ENCODE results near the gene PTGER2. TPM values are rescaled to one million over a fixed set of nuclear protein-coding genes. Genes with fewer than 3 reads are reported as not detected.

The PTGER2 gene
- total RNA-seq, 4 donors from 2014 or later = 0.56 to 5.0 (median 1.5) TPM

GRCh38 chr14:52318826-52319645, 4.9 kb downstream of the PTGER2 start:
- 69 to 81% methylated on average over 5 of the region's 5 CpGs for WGBS, 2 donors
- Histone ChIP-seq H3K4me3 (replicated peaks in 1 of 3) (no peak overlapping the region), H3K27me3 (peaks cover 2% of the 10 kb centered on the region), H3K9me3 (no peaks in the 10 kb centered on the region), H3K36me3 (no peaks in the 10 kb centered on the region), H3K4me1 (peaks cover 4 to 12% of the 10 kb centered on the region in 2 donors), H3K27ac (no peak overlapping the region)
- intact Hi-C loops (cut with DNase I) = no loop called here
- no peak for DNase-seq
- no peak for TF ChIP-seq POLR2A (IDR thresholded peaks at IDR 0.05)
- TF ChIP-seq, protein P1, sequence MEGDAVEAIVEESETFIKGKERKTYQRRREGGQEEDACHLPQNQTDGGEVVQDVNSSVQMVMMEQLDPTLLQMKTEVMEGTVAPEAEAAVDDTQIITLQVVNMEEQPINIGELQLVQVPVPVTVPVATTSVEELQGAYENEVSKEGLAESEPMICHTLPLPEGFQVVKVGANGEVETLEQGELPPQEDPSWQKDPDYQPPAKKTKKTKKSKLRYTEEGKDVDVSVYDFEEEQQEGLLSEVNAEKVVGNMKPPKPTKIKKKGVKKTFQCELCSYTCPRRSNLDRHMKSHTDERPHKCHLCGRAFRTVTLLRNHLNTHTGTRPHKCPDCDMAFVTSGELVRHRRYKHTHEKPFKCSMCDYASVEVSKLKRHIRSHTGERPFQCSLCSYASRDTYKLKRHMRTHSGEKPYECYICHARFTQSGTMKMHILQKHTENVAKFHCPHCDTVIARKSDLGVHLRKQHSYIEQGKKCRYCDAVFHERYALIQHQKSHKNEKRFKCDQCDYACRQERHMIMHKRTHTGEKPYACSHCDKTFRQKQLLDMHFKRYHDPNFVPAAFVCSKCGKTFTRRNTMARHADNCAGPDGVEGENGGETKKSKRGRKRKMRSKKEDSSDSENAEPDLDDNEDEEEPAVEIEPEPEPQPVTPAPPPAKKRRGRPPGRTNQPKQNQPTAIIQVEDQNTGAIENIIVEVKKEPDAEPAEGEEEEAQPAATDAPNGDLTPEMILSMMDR (IDR thresholded peaks at IDR 0.05) = no peak

GRCh38 chr14:52319919-52320318, 5.8 kb downstream of the PTGER2 start:
- WGBS, 2 donors = 89 to 92% methylated on average over 3 of the region's 3 CpGs
- no peak for TF ChIP-seq POLR2A (IDR thresholded peaks at IDR 0.05)
- TF ChIP-seq, protein P1 (IDR thresholded peaks at IDR 0.05) = no peak
- intact Hi-C loops (cut with DNase I) = no loop called here
- Histone ChIP-seq H3K4me3 (replicated peaks in 1 of 3) (no peak overlapping the region), H3K9me3 (no peaks in the 10 kb centered on the region), H3K27me3 (no peaks in the 10 kb centered on the region), H3K4me1 (peaks cover 0 to 4% of the 10 kb centered on the region in 2 donors), H3K36me3 (no peaks in the 10 kb centered on the region), H3K27ac (no peak overlapping the region)
- no peak for DNase-seq

GRCh38 chr14:52325126-52325525, 11.0 kb downstream of the PTGER2 start:
- no peak for TF ChIP-seq POLR2A (IDR thresholded peaks at IDR 0.05)
- TF ChIP-seq, protein P1 (IDR thresholded peaks at IDR 0.05) = no peak
- Histone ChIP-seq H3K4me1 (no peaks in the 10 kb centered on the region), H3K27me3 (no peaks in the 10 kb centered on the region), H3K9me3 (no peaks in the 10 kb centered on the region), H3K4me3 (replicated peaks in 1 of 3) (no peak overlapping the region), H3K27ac (no peak overlapping the region), H3K36me3 (no peaks in the 10 kb centered on the region)
- intact Hi-C loops (cut with DNase I) = no loop called here
- WGBS, 2 donors = 83 to 86% methylated on average over 3 of the region's 3 CpGs
- no peak for DNase-seq

GRCh38 chr14:52325630-52326029, 11.5 kb downstream of the PTGER2 start:
- Histone ChIP-seq H3K36me3 (no peaks in the 10 kb centered on the region), H3K4me1 (no peaks in the 10 kb centered on the region), H3K27me3 (no peaks in the 10 kb centered on the region), H3K4me3 (replicated peaks in 1 of 3) (no peak overlapping the region), H3K27ac (no peak overlapping the region), H3K9me3 (no peaks in the 10 kb centered on the region)
- DNase-seq = no peak
- 82% methylated on average over 3 of the region's 3 CpGs for WGBS, 2 donors
- TF ChIP-seq, protein P1 (IDR thresholded peaks at IDR 0.05) = no peak
- TF ChIP-seq POLR2A (IDR thresholded peaks at IDR 0.05) = no peak
- intact Hi-C loops (cut with DNase I) = no loop called here
